DMS79 (cell line): ENCODE data around the gene MECP2.

Experiments
- DNase-seq: peaks from one replicate; lab custom pipeline; 2025; lab: John Stamatoyannopoulos, UW

MECP2 gene

GRCh38 chrX:154033848-154034247 is 63.7 kb downstream of the MECP2 start:
- no peak for DNase-seq

- no peak for DNase-seq
Observed at GRCh38 chrX:154032653-154033052, 64.9 kb downstream of the MECP2 start.

- no peak for DNase-seq
Observed at GRCh38 chrX:154032160-154032559, 65.4 kb downstream of the MECP2 start.

- DNase-seq = no peak
Observed at GRCh38 chrX:154030715-154031305, 66.7 kb downstream of the MECP2 start.

- DNase-seq = no peak
Observed at GRCh38 chrX:154030266-154030665, 67.3 kb downstream of the MECP2 start.

- DNase-seq = no peak
Observed at GRCh38 chrX:154029439-154029838, 68.1 kb downstream of the MECP2 start.

- DNase-seq = no peak
Observed at GRCh38 chrX:154028502-154029184, 68.9 kb downstream of the MECP2 start.

GRCh38 chrX:154027986-154028385 is 69.5 kb downstream of the MECP2 start:
- DNase-seq = no peak

- no peak for DNase-seq
Observed at GRCh38 chrX:154027022-154027402, 70.5 kb downstream of the MECP2 start.

GRCh38 chrX:154026136-154027021 is 71.1 kb downstream of the MECP2 start:
- DNase-seq = no peak

- DNase-seq = no peak
Observed at GRCh38 chrX:154025230-154025629, 72.3 kb downstream of the MECP2 start.

- DNase-seq = no peak
Observed at GRCh38 chrX:154024271-154024670, 73.2 kb downstream of the MECP2 start.

GRCh38 chrX:154023276-154024000 is 74.1 kb downstream of the MECP2 start:
- no peak for DNase-seq

- DNase-seq = no peak
Observed at GRCh38 chrX:154022108-154022507, 75.4 kb downstream of the MECP2 start.

- DNase-seq = no peak
Observed at GRCh38 chrX:154021131-154021611, 76.3 kb downstream of the MECP2 start.

GRCh38 chrX:154020536-154021115 is 76.9 kb downstream of the MECP2 start:
- DNase-seq = no peak

- DNase-seq = peak; percentile 12
Observed at GRCh38 chrX:154019633-154020528, 77.6 kb downstream of the MECP2 start, which contains the start of gene IRAK1. Gene IRAK1, minus strand, starts transcription at chrX:154019902. Its CDS starts 90 bp downstream, at chrX:154019812.

GRCh38 chrX:154019061-154019621 is 78.4 kb downstream of the MECP2 start:
- DNase-seq = no peak

- no peak for DNase-seq
Observed at GRCh38 chrX:154018518-154019060, 78.9 kb downstream of the MECP2 start.
